HG03108 (cell line): Measurements from ENCODE around the gene KCNC1.

Source experiments
- ATAC-seq: cut with Tn5 transposase; IDR thresholded peaks from one replicate; pipeline ENCODE4 v1.9.1; 2021; ENCODE audit warnings: moderate library complexity; ENCODE audit not compliant: unreplicated experiment

The KCNC1 gene

GRCh38 chr11:17813391-17814059 is 78.9 kb downstream of the KCNC1 start:
- no peak for ATAC-seq

DNA sequence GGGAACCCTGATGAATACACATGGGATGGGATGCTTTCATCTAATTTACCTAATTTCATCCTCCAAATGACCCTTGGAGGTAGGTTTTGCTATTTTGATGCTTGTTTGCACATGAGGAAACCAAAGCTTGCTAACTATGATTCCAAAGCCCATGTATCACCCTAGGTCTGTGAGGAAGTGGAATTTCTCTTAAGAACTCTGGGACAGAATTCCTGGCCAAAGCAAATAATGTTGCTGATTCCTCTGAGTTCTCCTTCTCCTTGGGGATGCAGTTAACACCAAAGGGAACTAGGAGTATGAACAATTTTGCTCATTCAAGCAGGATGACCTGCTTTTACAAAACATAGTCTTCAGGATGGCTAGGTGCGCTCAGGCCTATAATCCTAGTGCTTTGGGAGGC is 80.0 kb downstream of the KCNC1 start:
- ATAC-seq = no peak

DNA sequence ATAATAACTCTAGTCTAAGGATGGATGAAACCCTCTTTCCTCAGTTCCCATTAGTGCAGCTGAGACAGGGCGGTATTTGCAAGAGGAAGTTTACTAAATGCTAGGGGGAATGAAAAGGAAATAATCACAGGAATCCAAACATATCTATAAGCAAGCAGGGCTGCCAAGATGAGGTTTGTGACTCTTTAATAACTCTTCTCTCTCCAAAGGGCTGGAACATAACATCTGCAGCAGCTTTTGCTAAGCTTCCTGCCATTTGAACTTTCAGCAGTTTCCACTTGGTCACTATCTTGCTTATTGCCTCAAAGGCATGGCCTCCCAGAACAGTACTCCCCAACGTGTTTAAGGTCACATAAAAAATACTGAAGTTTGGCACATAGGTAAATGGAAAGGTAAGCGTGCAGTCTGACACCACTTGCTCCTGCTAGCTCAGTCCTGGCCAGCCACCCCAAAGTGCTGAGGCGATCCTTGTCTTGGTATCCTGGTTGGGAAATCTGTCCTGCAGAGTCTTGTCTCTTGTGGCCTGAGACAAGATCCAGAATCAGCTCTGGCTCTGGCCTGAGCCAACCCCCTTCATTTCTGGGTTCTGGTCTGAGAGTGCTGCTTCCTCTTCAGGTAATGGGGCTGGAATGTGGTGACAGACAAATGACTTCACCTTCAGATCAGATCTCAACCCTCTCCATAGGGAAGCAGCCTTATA is 81.8 kb downstream of the KCNC1 start:
- no peak for ATAC-seq

GRCh38 chr11:17821648-17822400 is 87.2 kb downstream of the KCNC1 start:
- ATAC-seq = no peak

GRCh38 chr11:17822401-17822781 is 87.8 kb downstream of the KCNC1 start:
- ATAC-seq = no peak

DNA sequence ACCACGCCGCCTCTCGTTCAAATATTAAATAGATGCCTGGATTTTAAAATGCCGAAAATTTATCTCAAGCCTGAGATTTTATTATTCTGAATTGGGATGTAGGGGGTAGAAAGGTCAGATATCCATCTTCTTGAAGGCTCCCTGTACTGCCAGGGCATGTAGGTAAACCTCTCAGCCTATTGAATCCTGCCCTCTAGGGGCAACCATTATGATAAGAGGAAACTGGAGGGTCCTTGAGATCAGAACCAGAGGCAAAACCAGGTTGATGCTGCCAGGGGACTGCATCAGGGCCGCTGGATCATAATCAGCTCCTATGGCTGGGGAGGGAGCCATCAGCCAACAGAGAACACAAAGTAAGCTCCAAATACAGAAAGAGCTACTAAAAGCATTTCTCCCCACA is 92.4 kb downstream of the KCNC1 start:
- no peak for ATAC-seq

- ATAC-seq = no peak
Observed at GRCh38 chr11:17828311-17828751, 93.8 kb downstream of the KCNC1 start.

- ATAC-seq = no peak
Observed at GRCh38 chr11:17831228-17831627, 96.6 kb downstream of the KCNC1 start.

DNA sequence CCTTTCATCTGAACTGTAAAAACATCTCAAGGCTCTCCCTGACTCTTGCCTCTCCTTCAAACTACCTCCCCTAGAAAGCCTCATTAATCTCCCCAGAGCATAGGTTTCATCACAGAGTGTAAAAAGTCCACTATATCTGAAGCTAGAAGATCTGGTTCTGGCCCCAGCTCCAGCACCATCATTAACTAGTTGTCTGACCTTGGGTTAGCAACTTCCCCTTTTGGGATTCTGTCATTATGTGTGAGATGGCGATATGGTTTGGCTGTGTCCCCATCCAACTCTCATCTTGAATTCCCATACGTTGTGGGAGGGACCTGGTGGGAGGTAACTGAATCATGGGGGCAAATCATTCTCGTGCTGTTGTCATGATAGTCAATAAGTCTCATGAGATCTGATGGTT is 97.3 kb downstream of the KCNC1 start:
- no peak for ATAC-seq
